Right lobe of liver (tissue), 4 donors: Measurements from ENCODE around the gene CATSPER3.

Experiments
- CTCF ChIP-seq, 4 donors: fragments of 200-600 bp in 3 of 4; fragments of 450-650 bp in 1 of 4; IDR thresholded peaks; one replicate each; pipeline versions ENCODE4 v1.5.1 to v1.8.0; 2016 to 2022; ENCODE audit warnings: antibody characterized with exemption in 4 of 4, mild to moderate bottlenecking in 2 of 4
- POLR2A ChIP-seq: fragments of 450-650 bp; IDR thresholded peaks from one replicate; pipeline ENCODE4 v1.6.1; 2017; ENCODE audit warnings: antibody characterized with exemption, mild to moderate bottlenecking
- donor health status: DM: no; HTN: no; CAD: no.
- donor health status: DM: no; HTN: no; CAD: no.
- donor health status: DM: no; HTN: yes; CAD: no.

GRCh38 chr5:135042595-135042994, 74.9 kb downstream of the CATSPER3 start:
- no peak for TF ChIP-seq CTCF (IDR thresholded peaks at IDR 0.05)
- TF ChIP-seq POLR2A = no peak
